Spleen (tissue), 7 donors: Measurements from ENCODE around the gene ADPRH.
"Not testable (repeated sequence)": the region's sequence is repeated elsewhere in the genome, so short reads cannot be mapped to it uniquely, and the experiment has no call there.

Source experiments
- POLR2AphosphoS5 ChIP-seq, 3 donors: sonication (generic); formaldehyde crosslinking; IDR thresholded peaks; one replicate each; pipeline ENCODE4 v1.5.1; 2017; ENCODE audit warnings: antibody characterized with exemption in 3 of 3
- TF ChIP-seq, protein P1 (sequence below), 11 experiments: fragments of 200-600 bp in 7 of 11; fragments of 450-650 bp in 4 of 11; sonication (generic) in 4 of 11; IDR thresholded peaks in 8 of 11; conservative IDR thresholded peaks in 3 of 11; 1 replicate in 7 of 11; 2 replicates in 4 of 11; pipeline versions ENCODE4 v1.4.0 to v1.8.0; 2016 to 2021; ENCODE audit warnings: antibody characterized with exemption in 11 of 11, inconsistent platforms in 4 of 11, mild to moderate bottlenecking in 1 of 11
- donor health status: DM: no; HTN: no; CAD: no; lungs with moderate emphysema.
- donor health status: DM: no; HTN: no; CAD: no.
- donor health status: DM: no; HTN: no; CAD: no.

DNA sequence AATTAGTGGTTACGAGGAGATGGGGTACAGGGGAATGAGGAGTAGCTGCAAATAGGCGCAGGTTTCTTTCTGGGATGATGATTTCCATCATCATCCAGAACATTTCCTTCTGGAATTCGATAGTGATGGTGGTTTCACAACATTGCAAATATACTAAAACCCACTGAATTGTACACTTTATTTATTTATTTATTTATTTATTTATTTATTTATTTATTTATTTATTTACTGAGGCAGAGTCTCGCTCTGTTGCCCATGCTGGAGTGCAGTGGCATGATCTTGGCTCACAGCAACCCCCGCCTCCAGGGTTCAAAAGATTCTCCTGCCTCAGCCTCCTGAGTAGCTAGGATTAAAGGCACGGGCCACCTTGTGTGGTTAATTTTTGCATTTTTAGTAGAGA, 26.4 kb upstream of the ADPRH start:
- TF ChIP-seq, protein P1, sequence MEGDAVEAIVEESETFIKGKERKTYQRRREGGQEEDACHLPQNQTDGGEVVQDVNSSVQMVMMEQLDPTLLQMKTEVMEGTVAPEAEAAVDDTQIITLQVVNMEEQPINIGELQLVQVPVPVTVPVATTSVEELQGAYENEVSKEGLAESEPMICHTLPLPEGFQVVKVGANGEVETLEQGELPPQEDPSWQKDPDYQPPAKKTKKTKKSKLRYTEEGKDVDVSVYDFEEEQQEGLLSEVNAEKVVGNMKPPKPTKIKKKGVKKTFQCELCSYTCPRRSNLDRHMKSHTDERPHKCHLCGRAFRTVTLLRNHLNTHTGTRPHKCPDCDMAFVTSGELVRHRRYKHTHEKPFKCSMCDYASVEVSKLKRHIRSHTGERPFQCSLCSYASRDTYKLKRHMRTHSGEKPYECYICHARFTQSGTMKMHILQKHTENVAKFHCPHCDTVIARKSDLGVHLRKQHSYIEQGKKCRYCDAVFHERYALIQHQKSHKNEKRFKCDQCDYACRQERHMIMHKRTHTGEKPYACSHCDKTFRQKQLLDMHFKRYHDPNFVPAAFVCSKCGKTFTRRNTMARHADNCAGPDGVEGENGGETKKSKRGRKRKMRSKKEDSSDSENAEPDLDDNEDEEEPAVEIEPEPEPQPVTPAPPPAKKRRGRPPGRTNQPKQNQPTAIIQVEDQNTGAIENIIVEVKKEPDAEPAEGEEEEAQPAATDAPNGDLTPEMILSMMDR (IDR thresholded peaks at IDR 0.05 in 8 of 11, conservative IDR thresholded peaks at IDR 0.05 in 3 of 11): not testable (repeated sequence)
- TF ChIP-seq POLR2AphosphoS5 (IDR thresholded peaks at IDR 0.05): not testable (repeated sequence)
